Measurements from ENCODE around the gene GRIK5. TPM values are rescaled to one million over a fixed set of nuclear protein-coding genes. Genes with fewer than 3 reads are reported as not detected.

The GRIK5 gene
- polyA plus RNA-seq, 1 donor (not counting 4 experiments of a cell fraction or from before 2014, with no cell fraction given), result 0.17 TPM

- dilution Hi-C loops (cut with MboI; ENCODE audit: extremely low pct_ligation_motif_present, low sequenced_read_pairs), result no loop called here
- H3K4me2 ChIP-seq (ENCODE audit: control insufficient read depth, extremely low read depth, insufficient read depth, low read depth, low read length), result no peak overlapping the region
- DNase-seq (ENCODE audit: low read depth, low spot score) (no peak), FAIRE-seq (no peak)
- TF ChIP-seq EZH2 (IDR thresholded peaks at IDR 0.05; ENCODE audit: low read length), result no peak
- TF ChIP-seq CTCF (optimal IDR thresholded peaks at IDR 0.05 in 1 of 3, IDR thresholded peaks at IDR 0.05 in 1 of 3, conservative IDR thresholded peaks at IDR 0.05 in 1 of 3; ENCODE audit: extremely low read depth in 1 of 3, insufficient read depth in 2 of 3, low read length in 3 of 3), result no peak
- no peak overlapping the region for H3K27ac ChIP-seq (ENCODE audit: control insufficient read depth, insufficient read depth, low read length)
- H3K27me3 ChIP-seq (ENCODE audit: control insufficient read depth, extremely low read depth, insufficient read depth, low read length), result no peaks in the 10 kb centered on the region
- no peak overlapping the region for H2AFZ ChIP-seq (ENCODE audit: control insufficient read depth, low read length)
- no peak overlapping the region for H3K9ac ChIP-seq (ENCODE audit: control insufficient read depth, extremely low read depth, insufficient read depth, low read length)
- no peaks in the 10 kb centered on the region for H3K9me3 ChIP-seq (ENCODE audit: control insufficient read depth, low read depth, low read length)
- no peak overlapping the region for H3K4me3 ChIP-seq (ENCODE audit: control insufficient read depth in 2 of 3, extremely low read depth in 1 of 3, insufficient read depth in 2 of 3, low read depth in 1 of 3, low read length in 3 of 3)
- no peaks in the 10 kb centered on the region for H3K36me3 ChIP-seq (ENCODE audit: control insufficient read depth in 2 of 2, extremely low read depth in 1 of 2, insufficient read depth in 2 of 2, low read length in 2 of 2)
- no peaks in the 10 kb centered on the region for H3K4me1 ChIP-seq (ENCODE audit: control insufficient read depth, extremely low read depth, insufficient read depth, low read length)
- H3K9me1 ChIP-seq (ENCODE audit: control insufficient read depth, extremely low read depth, insufficient read depth, low read length), result no peaks in the 10 kb centered on the region
- H3K79me2 ChIP-seq (ENCODE audit: control insufficient read depth, insufficient read depth, low read length), result no peaks in the 10 kb centered on the region
- no peaks in the 10 kb centered on the region for H4K20me1 ChIP-seq (ENCODE audit: control insufficient read depth, extremely low read depth, insufficient read depth, low read length)
These were observed 10.8 kb downstream of the GRIK5 start for GRCh38 chr19:42059196-42059595.

GRCh38 chr19:42057846-42058245, 12.2 kb downstream of the GRIK5 start:
- no peaks in the 10 kb centered on the region for H4K20me1 ChIP-seq (ENCODE audit: control insufficient read depth, extremely low read depth, insufficient read depth, low read length)
- no peak overlapping the region for H3K4me3 ChIP-seq (ENCODE audit: control insufficient read depth in 2 of 3, extremely low read depth in 1 of 3, insufficient read depth in 2 of 3, low read depth in 1 of 3, low read length in 3 of 3)
- H2AFZ ChIP-seq (ENCODE audit: control insufficient read depth, low read length), result peak overlapping the region; percentile 33
- no peaks in the 10 kb centered on the region for H3K9me3 ChIP-seq (ENCODE audit: control insufficient read depth, low read depth, low read length)
- FAIRE-seq (no peak), DNase-seq (ENCODE audit: low read depth, low spot score) (no peak)
- H3K4me2 ChIP-seq (ENCODE audit: control insufficient read depth, extremely low read depth, insufficient read depth, low read depth, low read length), result peak overlapping the region; percentile 19
- no peak overlapping the region for H3K9ac ChIP-seq (ENCODE audit: control insufficient read depth, extremely low read depth, insufficient read depth, low read length)
- H3K79me2 ChIP-seq (ENCODE audit: control insufficient read depth, insufficient read depth, low read length), result no peaks in the 10 kb centered on the region
- dilution Hi-C loops (cut with MboI; ENCODE audit: extremely low pct_ligation_motif_present, low sequenced_read_pairs), result no loop called here
- H3K9me1 ChIP-seq (ENCODE audit: control insufficient read depth, extremely low read depth, insufficient read depth, low read length), result no peaks in the 10 kb centered on the region
- no peak overlapping the region for H3K27ac ChIP-seq (ENCODE audit: control insufficient read depth, insufficient read depth, low read length)
- no peak for TF ChIP-seq CTCF (optimal IDR thresholded peaks at IDR 0.05 in 1 of 3, IDR thresholded peaks at IDR 0.05 in 1 of 3, conservative IDR thresholded peaks at IDR 0.05 in 1 of 3; ENCODE audit: extremely low read depth in 1 of 3, insufficient read depth in 2 of 3, low read length in 3 of 3)
- no peak for TF ChIP-seq EZH2 (IDR thresholded peaks at IDR 0.05; ENCODE audit: low read length)
- no peaks in the 10 kb centered on the region for H3K36me3 ChIP-seq (ENCODE audit: control insufficient read depth in 2 of 2, extremely low read depth in 1 of 2, insufficient read depth in 2 of 2, low read length in 2 of 2)
- peaks cover 11% of the 10 kb centered on the region for H3K4me1 ChIP-seq (ENCODE audit: control insufficient read depth, extremely low read depth, insufficient read depth, low read length)
- H3K27me3 ChIP-seq (ENCODE audit: control insufficient read depth, extremely low read depth, insufficient read depth, low read length), result no peaks in the 10 kb centered on the region
